ENCODE results near the gene SERPINI1. TPM values are rescaled to one million over a fixed set of nuclear protein-coding genes. Genes with fewer than 3 reads are reported as not detected.

SERPINI1 gene
- total RNA-seq: 1 to 10 TPM; 2.9 to 4.1 TPM

- Mint-ChIP-seq H3K36me3 (no peaks in the 10 kb centered on the region), H3K4me3 (no peak within 1 kb of the TSS), H3K4me1 (ENCODE audit: low read depth in 2 of 2) (peaks cover 0 to 14% of the 10 kb centered on the region in 2 donors), H3K9me3 (no peaks in the 10 kb centered on the region), H3K27me3 (no peaks in the 10 kb centered on the region), H3K27ac (no peak within 1 kb of the TSS)
- DNase-seq (ENCODE audit: low spot score) (peak; percentile 88), ATAC-seq (peak; percentile 70 to 78)
Measured at GRCh38 chr3:167735233-167736138, at the start of gene SERPINI1. TSS of gene SERPINI1 (plus strand) at chr3:167735721. CDS start at chr3:167789129, 53,408 bp downstream.

GRCh38 chr3:167691366-167691765 lies 44.2 kb upstream of the SERPINI1 start:
- ATAC-seq (peak; percentile 98 to 99), DNase-seq (ENCODE audit: low spot score) (peak; percentile 78)
- Mint-ChIP-seq H3K4me1 (ENCODE audit: low read depth in 2 of 2) (peaks cover 15 to 41% of the 10 kb centered on the region in 2 donors), H3K27me3 (no peaks in the 10 kb centered on the region), H3K27ac (peak overlapping the region; percentile 68 to 71), H3K4me3 (peak overlapping the region; percentile 53), H3K36me3 (peaks cover 25% of the 10 kb centered on the region), H3K9me3 (no peaks in the 10 kb centered on the region)

- Mint-ChIP-seq H3K36me3 (peaks cover 19% of the 10 kb centered on the region), H3K9me3 (no peaks in the 10 kb centered on the region), H3K27me3 (no peaks in the 10 kb centered on the region), H3K27ac (peak overlapping the region in 1 of 2 donors; percentile 49), H3K4me1 (ENCODE audit: low read depth in 2 of 2) (peaks cover 19 to 43% of the 10 kb centered on the region in 2 donors), H3K4me3 (no peak overlapping the region)
- ATAC-seq (no peak), DNase-seq (ENCODE audit: low spot score) (no peak)
Measured at GRCh38 chr3:167694121-167694520, 41.4 kb upstream of the SERPINI1 start.

GRCh38 chr3:167700046-167700445 lies 35.5 kb upstream of the SERPINI1 start:
- Mint-ChIP-seq H3K4me1 (ENCODE audit: low read depth in 2 of 2) (peaks cover 16 to 17% of the 10 kb centered on the region in 2 donors), H3K9me3 (no peaks in the 10 kb centered on the region), H3K27ac (peak overlapping the region in 1 of 2 donors; percentile 27), H3K27me3 (no peaks in the 10 kb centered on the region), H3K4me3 (no peak overlapping the region), H3K36me3 (peaks cover 5% of the 10 kb centered on the region)
- no peak for DNase-seq (ENCODE audit: low spot score)
- no peak for ATAC-seq

- Mint-ChIP-seq H3K27me3 (no peaks in the 10 kb centered on the region), H3K4me1 (ENCODE audit: low read depth in 2 of 2) (peaks cover 18 to 19% of the 10 kb centered on the region in 2 donors), H3K27ac (peak overlapping the region in 1 of 2 donors; percentile 27), H3K9me3 (no peaks in the 10 kb centered on the region), H3K36me3 (peaks cover 5% of the 10 kb centered on the region), H3K4me3 (no peak overlapping the region)
- ATAC-seq (no peak), DNase-seq (ENCODE audit: low spot score) (no peak)
Measured at GRCh38 chr3:167700926-167701325, 34.6 kb upstream of the SERPINI1 start.

GRCh38 chr3:167705840-167706239 lies 29.7 kb upstream of the SERPINI1 start:
- ATAC-seq: no peak
- Mint-ChIP-seq H3K4me3 (no peak overlapping the region), H3K9me3 (no peaks in the 10 kb centered on the region), H3K27me3 (no peaks in the 10 kb centered on the region), H3K4me1 (ENCODE audit: low read depth in 2 of 2) (peaks cover 17 to 26% of the 10 kb centered on the region in 2 donors), H3K27ac (no peak overlapping the region), H3K36me3 (peaks cover 6% of the 10 kb centered on the region)
- no peak for DNase-seq (ENCODE audit: low spot score)

- Mint-ChIP-seq H3K4me3 (no peak overlapping the region), H3K36me3 (peaks cover 33% of the 10 kb centered on the region), H3K27me3 (no peaks in the 10 kb centered on the region), H3K9me3 (no peaks in the 10 kb centered on the region), H3K27ac (no peak overlapping the region), H3K4me1 (ENCODE audit: low read depth in 2 of 2) (peaks cover 48 to 55% of the 10 kb centered on the region in 2 donors)
- no peak for ATAC-seq
- no peak for DNase-seq (ENCODE audit: low spot score)
Measured at GRCh38 chr3:167709690-167710089, 25.8 kb upstream of the SERPINI1 start.

GRCh38 chr3:167710552-167710951 lies 25.0 kb upstream of the SERPINI1 start:
- no peak for DNase-seq (ENCODE audit: low spot score)
- Mint-ChIP-seq H3K27me3 (no peaks in the 10 kb centered on the region), H3K36me3 (peaks cover 40% of the 10 kb centered on the region), H3K9me3 (no peaks in the 10 kb centered on the region), H3K4me3 (no peak overlapping the region), H3K4me1 (ENCODE audit: low read depth in 2 of 2) (peaks cover 56 to 64% of the 10 kb centered on the region in 2 donors), H3K27ac (no peak overlapping the region)
- no peak for ATAC-seq

GRCh38 chr3:167711439-167711838 lies 24.1 kb upstream of the SERPINI1 start:
- Mint-ChIP-seq H3K4me1 (ENCODE audit: low read depth in 2 of 2) (peaks cover 58 to 63% of the 10 kb centered on the region in 2 donors), H3K4me3 (no peak overlapping the region), H3K27me3 (no peaks in the 10 kb centered on the region), H3K36me3 (peaks cover 45% of the 10 kb centered on the region), H3K9me3 (no peaks in the 10 kb centered on the region), H3K27ac (no peak overlapping the region)
- no peak for DNase-seq (ENCODE audit: low spot score)
- ATAC-seq: no peak

- Mint-ChIP-seq H3K27ac (no peak overlapping the region), H3K36me3 (peaks cover 45% of the 10 kb centered on the region), H3K4me1 (ENCODE audit: low read depth in 2 of 2) (peaks cover 55 to 63% of the 10 kb centered on the region in 2 donors), H3K4me3 (no peak overlapping the region), H3K9me3 (no peaks in the 10 kb centered on the region), H3K27me3 (no peaks in the 10 kb centered on the region)
- no peak for DNase-seq (ENCODE audit: low spot score)
- no peak for ATAC-seq
Measured at GRCh38 chr3:167712445-167712844, 23.1 kb upstream of the SERPINI1 start.

GRCh38 chr3:167714871-167715270 lies 20.6 kb upstream of the SERPINI1 start:
- H3K27ac Mint-ChIP-seq: no peak overlapping the region

GRCh38 chr3:167716920-167717319 lies 18.6 kb upstream of the SERPINI1 start:
- no peaks in the 10 kb centered on the region for H3K27me3 Mint-ChIP-seq
- no peak for DNase-seq (ENCODE audit: low spot score)
- no peaks in the 10 kb centered on the region for H3K9me3 Mint-ChIP-seq
- H3K4me3 Mint-ChIP-seq: no peak overlapping the region
- peaks cover 63% of the 10 kb centered on the region for H3K36me3 Mint-ChIP-seq
- no peak overlapping the region for H3K27ac Mint-ChIP-seq
- no peak for ATAC-seq
- peaks cover 49 to 53% of the 10 kb centered on the region in 2 donors for H3K4me1 Mint-ChIP-seq (ENCODE audit: low read depth in 2 of 2)

More at GRCh38 chr3:167714871-167715270, 20.6 kb upstream of the SERPINI1 start:
- no peak for ATAC-seq
- Mint-ChIP-seq H3K4me1 (ENCODE audit: low read depth in 2 of 2) (peaks cover 51 to 58% of the 10 kb centered on the region in 2 donors), H3K27me3 (no peaks in the 10 kb centered on the region), H3K4me3 (no peak overlapping the region), H3K36me3 (peaks cover 61% of the 10 kb centered on the region), H3K9me3 (no peaks in the 10 kb centered on the region)
- DNase-seq (ENCODE audit: low spot score): no peak

- Mint-ChIP-seq H3K9me3 (no peaks in the 10 kb centered on the region), H3K27me3 (no peaks in the 10 kb centered on the region), H3K4me3 (no peak overlapping the region), H3K27ac (no peak overlapping the region), H3K4me1 (ENCODE audit: low read depth in 2 of 2) (peaks cover 43 to 44% of the 10 kb centered on the region in 2 donors), H3K36me3 (peaks cover 50% of the 10 kb centered on the region)
- DNase-seq (ENCODE audit: low spot score): no peak
- no peak for ATAC-seq
Measured at GRCh38 chr3:167718582-167718981, 16.9 kb upstream of the SERPINI1 start.

- ATAC-seq: no peak
- DNase-seq (ENCODE audit: low spot score): no peak
Measured at GRCh38 chr3:167723025-167723512, 12.5 kb upstream of the SERPINI1 start.

More at GRCh38 chr3:167723025-167723512, 12.5 kb upstream of the SERPINI1 start:
- Mint-ChIP-seq H3K4me1 (ENCODE audit: low read depth in 2 of 2) (peaks cover 26 to 35% of the 10 kb centered on the region in 2 donors), H3K9me3 (no peaks in the 10 kb centered on the region), H3K36me3 (peaks cover 24% of the 10 kb centered on the region), H3K27ac (no peak overlapping the region), H3K27me3 (no peaks in the 10 kb centered on the region), H3K4me3 (no peak overlapping the region)

All from natural killer cell treated with Interleukin-12 subunit alpha and Interleukin-12 subunit beta and Interleukin-15 and Interleukin-18, amount 100 ng/mL, for 72 hours (primary cell).